ENCODE results near the gene ADRA2C. TPM values are rescaled to one million over a fixed set of nuclear protein-coding genes. Genes with fewer than 3 reads are reported as not detected.

Gene ADRA2C
- total RNA-seq, 1 experiment from 2014 or later, result 23.5 TPM

GRCh38 chr4:3746701-3747580 lies 19.2 kb upstream of the ADRA2C start:
- no peak for ATAC-seq
- peaks cover 6% of the 10 kb centered on the region for H3K4me1 ChIP-seq (ENCODE audit: control insufficient read depth, insufficient read depth, low read length)
- TF ChIP-seq SIN3A (IDR thresholded peaks at IDR 0.05; ENCODE audit: borderline replicate concordance, insufficient read depth, low read depth, low read length) (no peak), POLR2AphosphoS5 (IDR thresholded peaks at IDR 0.05; ENCODE audit: low read depth, low read length) (no peak), TCF7L2 (IDR thresholded peaks at IDR 0.05; ENCODE audit: low read depth, low read length) (no peak)
- TF ChIP-seq, protein P1, sequence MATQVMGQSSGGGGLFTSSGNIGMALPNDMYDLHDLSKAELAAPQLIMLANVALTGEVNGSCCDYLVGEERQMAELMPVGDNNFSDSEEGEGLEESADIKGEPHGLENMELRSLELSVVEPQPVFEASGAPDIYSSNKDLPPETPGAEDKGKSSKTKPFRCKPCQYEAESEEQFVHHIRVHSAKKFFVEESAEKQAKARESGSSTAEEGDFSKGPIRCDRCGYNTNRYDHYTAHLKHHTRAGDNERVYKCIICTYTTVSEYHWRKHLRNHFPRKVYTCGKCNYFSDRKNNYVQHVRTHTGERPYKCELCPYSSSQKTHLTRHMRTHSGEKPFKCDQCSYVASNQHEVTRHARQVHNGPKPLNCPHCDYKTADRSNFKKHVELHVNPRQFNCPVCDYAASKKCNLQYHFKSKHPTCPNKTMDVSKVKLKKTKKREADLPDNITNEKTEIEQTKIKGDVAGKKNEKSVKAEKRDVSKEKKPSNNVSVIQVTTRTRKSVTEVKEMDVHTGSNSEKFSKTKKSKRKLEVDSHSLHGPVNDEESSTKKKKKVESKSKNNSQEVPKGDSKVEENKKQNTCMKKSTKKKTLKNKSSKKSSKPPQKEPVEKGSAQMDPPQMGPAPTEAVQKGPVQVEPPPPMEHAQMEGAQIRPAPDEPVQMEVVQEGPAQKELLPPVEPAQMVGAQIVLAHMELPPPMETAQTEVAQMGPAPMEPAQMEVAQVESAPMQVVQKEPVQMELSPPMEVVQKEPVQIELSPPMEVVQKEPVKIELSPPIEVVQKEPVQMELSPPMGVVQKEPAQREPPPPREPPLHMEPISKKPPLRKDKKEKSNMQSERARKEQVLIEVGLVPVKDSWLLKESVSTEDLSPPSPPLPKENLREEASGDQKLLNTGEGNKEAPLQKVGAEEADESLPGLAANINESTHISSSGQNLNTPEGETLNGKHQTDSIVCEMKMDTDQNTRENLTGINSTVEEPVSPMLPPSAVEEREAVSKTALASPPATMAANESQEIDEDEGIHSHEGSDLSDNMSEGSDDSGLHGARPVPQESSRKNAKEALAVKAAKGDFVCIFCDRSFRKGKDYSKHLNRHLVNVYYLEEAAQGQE (IDR thresholded peaks at IDR 0.05; ENCODE audit: insufficient read depth in 1 of 2, low read depth in 2 of 2, low read length in 1 of 2), result no peak
- TF ChIP-seq, protein P2, sequence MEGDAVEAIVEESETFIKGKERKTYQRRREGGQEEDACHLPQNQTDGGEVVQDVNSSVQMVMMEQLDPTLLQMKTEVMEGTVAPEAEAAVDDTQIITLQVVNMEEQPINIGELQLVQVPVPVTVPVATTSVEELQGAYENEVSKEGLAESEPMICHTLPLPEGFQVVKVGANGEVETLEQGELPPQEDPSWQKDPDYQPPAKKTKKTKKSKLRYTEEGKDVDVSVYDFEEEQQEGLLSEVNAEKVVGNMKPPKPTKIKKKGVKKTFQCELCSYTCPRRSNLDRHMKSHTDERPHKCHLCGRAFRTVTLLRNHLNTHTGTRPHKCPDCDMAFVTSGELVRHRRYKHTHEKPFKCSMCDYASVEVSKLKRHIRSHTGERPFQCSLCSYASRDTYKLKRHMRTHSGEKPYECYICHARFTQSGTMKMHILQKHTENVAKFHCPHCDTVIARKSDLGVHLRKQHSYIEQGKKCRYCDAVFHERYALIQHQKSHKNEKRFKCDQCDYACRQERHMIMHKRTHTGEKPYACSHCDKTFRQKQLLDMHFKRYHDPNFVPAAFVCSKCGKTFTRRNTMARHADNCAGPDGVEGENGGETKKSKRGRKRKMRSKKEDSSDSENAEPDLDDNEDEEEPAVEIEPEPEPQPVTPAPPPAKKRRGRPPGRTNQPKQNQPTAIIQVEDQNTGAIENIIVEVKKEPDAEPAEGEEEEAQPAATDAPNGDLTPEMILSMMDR (IDR thresholded peaks at IDR 0.05), result no peak
- H3K4me3 ChIP-seq (ENCODE audit: low read depth in 2 of 2, low read length in 2 of 2), result no peak overlapping the region
- no TSS peak for BruUV-seq (replicated peaks)
- peaks cover 4% of the 10 kb centered on the region; the same call in 1 of the 2 replicates for H3K36me3 ChIP-seq (ENCODE audit: control insufficient read depth, insufficient read depth, low read length)
- H3K27ac ChIP-seq (ENCODE audit: low read length), result no peak overlapping the region
- in situ Hi-C loops (cut with HindIII; ENCODE audit: low pct_unique_long_range_greater_than_20kb, low sequenced_read_pairs) (no loop called here), intact Hi-C loops (cut with micrococcal nuclease; ENCODE audit: unreplicated experiment) (no loop called here)
- H3K27me3 ChIP-seq (ENCODE audit: control insufficient read depth, insufficient read depth, low read length), result peaks cover 3% of the 10 kb centered on the region; the same call in 1 of the 2 replicates
- no peaks in the 10 kb centered on the region for H3K9me3 ChIP-seq (ENCODE audit: control insufficient read depth, insufficient read depth, low read depth, low read length)
- DNase-seq (ENCODE audit: low read depth, low spot score), result no peak
- POLR2A ChIA-PET, result interaction anchor here (0.6 kb wide), 1 partner anchor 117 kb away, joined by 3 read pairs; no protein-coding TSS in a partner anchor
- CTCF ChIA-PET, result interaction anchor here (0.9 kb wide), 1 partner anchor 116 kb away, joined by 3 read pairs; no protein-coding TSS in a partner anchor

GRCh38 chr4:3747581-3747904 lies 18.6 kb upstream of the ADRA2C start:
- peaks cover 3% of the 10 kb centered on the region; the same call in 1 of the 2 replicates for H3K27me3 ChIP-seq (ENCODE audit: control insufficient read depth, insufficient read depth, low read length)
- H3K4me1 ChIP-seq (ENCODE audit: control insufficient read depth, insufficient read depth, low read length), result peaks cover 6% of the 10 kb centered on the region
- H3K4me3 ChIP-seq (ENCODE audit: low read depth in 2 of 2, low read length in 2 of 2), result no peak overlapping the region
- BruUV-seq (replicated peaks), result no TSS peak
- no peaks in the 10 kb centered on the region for H3K9me3 ChIP-seq (ENCODE audit: control insufficient read depth, insufficient read depth, low read depth, low read length)
- POLR2A ChIA-PET, result interaction anchor here (0.6 kb wide), 1 partner anchor 117 kb away, joined by 3 read pairs; no protein-coding TSS in a partner anchor
- TF ChIP-seq, protein P2 (IDR thresholded peaks at IDR 0.05), result peak; percentile 69
- TF ChIP-seq TCF7L2 (IDR thresholded peaks at IDR 0.05; ENCODE audit: low read depth, low read length), result no peak
- H3K36me3 ChIP-seq (ENCODE audit: control insufficient read depth, insufficient read depth, low read length), result peaks cover 4% of the 10 kb centered on the region; the same call in 1 of the 2 replicates
- H3K27ac ChIP-seq (ENCODE audit: low read length), result no peak overlapping the region
- ATAC-seq (no peak), DNase-seq (ENCODE audit: low read depth, low spot score) (no peak)
- in situ Hi-C loops (cut with HindIII; ENCODE audit: low pct_unique_long_range_greater_than_20kb, low sequenced_read_pairs) (no loop called here), intact Hi-C loops (cut with micrococcal nuclease; ENCODE audit: unreplicated experiment) (no loop called here)
- CTCF ChIA-PET, result interaction anchor here (0.9 to 1.0 kb wide), 2 partner anchors 18 to 116 kb away, joined by 3 read pairs; no protein-coding TSS in a partner anchor

All from Panc1 (cell line).